A172 (cell line): ENCODE results near the gene TWIST2. TPM values are rescaled to one million over a fixed set of nuclear protein-coding genes. Genes with fewer than 3 reads are reported as not detected.

Experiments used
- DNase-seq: peaks from one replicate; pipeline ENCODE4 v3.0.0-alpha.2; 2015; ENCODE audit warnings: low spot score
- total RNA-seq: library from RNA; depleted of rRNA; stranded (reverse); fragments of >200 nt; shearing (Covaris generic); gene quantifications from 2 replicates; pipeline ENCODE4 v1.2.3, GENCODE V29; 2014

Gene TWIST2
- total RNA-seq, 1 experiment from 2014 or later, result 38.8 TPM

- DNase-seq, result no peak
Measured at GRCh38 chr2:238856713-238857567, 9.1 kb downstream of the TWIST2 start.

- no peak for DNase-seq
Measured at GRCh38 chr2:238857959-238858358, 10.1 kb downstream of the TWIST2 start.

- DNase-seq, result no peak
Measured at GRCh38 chr2:238859636-238860347, 11.9 kb downstream of the TWIST2 start.

- no peak for DNase-seq
Measured at GRCh38 chr2:238861013-238861730, 13.3 kb downstream of the TWIST2 start.

- no peak for DNase-seq
Measured at GRCh38 chr2:238861766-238862315, 14.0 kb downstream of the TWIST2 start.

GRCh38 chr2:238862701-238863100, 14.8 kb downstream of the TWIST2 start:
- DNase-seq, result no peak

GRCh38 chr2:238863231-238863630, 15.3 kb downstream of the TWIST2 start:
- no peak for DNase-seq

- peak; percentile 16 for DNase-seq
Measured at GRCh38 chr2:238863749-238864206, 15.9 kb downstream of the TWIST2 start.

GRCh38 chr2:238864207-238865014, 16.5 kb downstream of the TWIST2 start:
- peak; percentile 99 for DNase-seq

GRCh38 chr2:238865015-238865719, 17.3 kb downstream of the TWIST2 start:
- DNase-seq, result no peak

GRCh38 chr2:238865744-238866355, 18.0 kb downstream of the TWIST2 start:
- DNase-seq, result no peak

GRCh38 chr2:238866656-238867277, 18.9 kb downstream of the TWIST2 start:
- DNase-seq, result no peak

- DNase-seq, result no peak
Measured at GRCh38 chr2:238868067-238868524, 20.2 kb downstream of the TWIST2 start.

GRCh38 chr2:238868616-238869292, 20.9 kb downstream of the TWIST2 start:
- no peak for DNase-seq

- no peak for DNase-seq
Measured at GRCh38 chr2:238869293-238870124, 21.6 kb downstream of the TWIST2 start.

GRCh38 chr2:238870261-238870660, 22.4 kb downstream of the TWIST2 start:
- DNase-seq, result no peak

- no peak for DNase-seq
Measured at GRCh38 chr2:238872026-238872425, 24.1 kb downstream of the TWIST2 start.
